Activated B cell treated with CpG ODN at 0.5 μM for 24 hours (primary cell): Measurements from ENCODE around the gene PGBD5. TPM values are rescaled to one million over a fixed set of nuclear protein-coding genes. Genes with fewer than 3 reads are reported as not detected.

Experiments
- ATAC-seq: fragments of 200-7000 bp; cut with Tn5 transposase; one replicate; pipeline ENCODE4 v1.10.0; 2021; ENCODE audit warnings: low read depth, mild to moderate bottlenecking, moderate library complexity
- CTCF ChIA-PET: fragments of 350-600 bp; sonication (Branson Sonifier 250); formaldehyde crosslinking; loops from one replicate; lab custom pipeline; 2021; ENCODE audit warnings: antibody characterized with exemption; lab: Charles Lee
- POLR2A ChIA-PET: fragments of 350-600 bp; sonication (Branson Sonifier 250); formaldehyde crosslinking; loops from one replicate; lab custom pipeline; 2021; ENCODE audit warnings: antibody characterized with exemption; lab: Charles Lee
- DNase-seq: peaks from one replicate; pipeline ENCODE4 v3.0.0; 2022
- H3K27ac Mint-ChIP-seq: one replicate; pipeline ENCODE4 v1.8.0; 2020; ENCODE audit warnings: mixed read lengths
- H3K27me3 Mint-ChIP-seq: one replicate; pipeline ENCODE4 v1.8.0; 2021; ENCODE audit warnings: mixed read lengths
- H3K36me3 Mint-ChIP-seq: one replicate; pipeline ENCODE4 v1.8.0; 2021; ENCODE audit warnings: low read depth, mixed read lengths
- H3K4me1 Mint-ChIP-seq: one replicate; pipeline ENCODE4 v1.8.0; 2021; ENCODE audit warnings: mixed read lengths
- H3K4me3 Mint-ChIP-seq: one replicate; pipeline ENCODE4 v1.8.0; 2020; ENCODE audit warnings: mild to moderate bottlenecking, mixed read lengths
- H3K9me3 Mint-ChIP-seq: one replicate; pipeline ENCODE4 v1.8.0; 2020; ENCODE audit warnings: mixed read lengths
- CTCF ChIP-seq: fragments of 200-600 bp; IDR thresholded peaks from one replicate; pipeline ENCODE4 v1.8.0; 2022; ENCODE audit warnings: antibody characterized with exemption, mild to moderate bottlenecking
- intact Hi-C: fragments of 100-400 bp; cut with micrococcal nuclease; formaldehyde crosslinking; loops from one replicate; pipeline ENCODE4 v1.15.1; 2024
- total RNA-seq: library from RNA; stranded (reverse); gene quantifications from 2 replicates; pipeline ENCODE4 v1.2.3, GENCODE V29; 2022

The PGBD5 gene
- total RNA-seq, 1 donor from 2014 or later: not detected

DNA sequence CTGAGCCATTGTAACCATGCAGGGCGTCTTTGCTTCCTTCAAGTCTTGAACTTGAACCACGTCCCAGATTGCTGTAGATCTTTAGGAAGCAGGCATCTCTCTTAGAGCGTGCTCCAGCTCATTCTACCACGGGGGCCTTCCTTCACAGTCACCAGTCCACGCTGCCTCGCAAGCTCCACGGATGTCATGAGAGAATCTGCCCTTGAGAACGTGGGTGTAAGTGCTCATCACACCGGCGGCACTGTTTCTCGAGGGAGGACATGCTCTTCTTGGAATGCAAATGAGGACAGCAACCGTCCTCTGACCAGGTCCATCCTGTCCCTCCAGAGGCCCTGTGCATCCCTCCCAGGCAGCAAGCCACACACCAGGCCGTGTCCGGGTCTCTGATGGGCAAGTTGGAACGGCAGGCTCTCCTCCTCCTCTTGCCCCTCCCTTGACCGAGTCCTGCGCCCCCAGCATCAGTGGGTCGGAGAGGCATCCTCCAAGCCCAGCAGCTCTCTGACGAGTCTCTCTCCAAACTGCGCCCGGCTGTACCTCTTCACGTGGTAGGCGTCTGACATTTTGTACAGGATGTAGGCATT lies 103.1 kb downstream of the PGBD5 start:
- peaks cover 4% of the 10 kb centered on the region for H3K4me1 Mint-ChIP-seq
- H3K27me3 Mint-ChIP-seq: peaks cover 5% of the 10 kb centered on the region
- ATAC-seq: no peak
- CTCF ChIA-PET: no interaction called here
- no peak for TF ChIP-seq CTCF
- POLR2A ChIA-PET: no interaction called here
- no peak for DNase-seq
- H3K36me3 Mint-ChIP-seq: no peaks in the 10 kb centered on the region
- H3K4me3 Mint-ChIP-seq: no peak overlapping the region
- intact Hi-C loops: no loop called here
- no peaks in the 10 kb centered on the region for H3K9me3 Mint-ChIP-seq
- no peak overlapping the region for H3K27ac Mint-ChIP-seq

GRCh38 chr1:230322421-230322756 lies 103.7 kb downstream of the PGBD5 start:
- CTCF ChIA-PET: no interaction called here

DNA sequence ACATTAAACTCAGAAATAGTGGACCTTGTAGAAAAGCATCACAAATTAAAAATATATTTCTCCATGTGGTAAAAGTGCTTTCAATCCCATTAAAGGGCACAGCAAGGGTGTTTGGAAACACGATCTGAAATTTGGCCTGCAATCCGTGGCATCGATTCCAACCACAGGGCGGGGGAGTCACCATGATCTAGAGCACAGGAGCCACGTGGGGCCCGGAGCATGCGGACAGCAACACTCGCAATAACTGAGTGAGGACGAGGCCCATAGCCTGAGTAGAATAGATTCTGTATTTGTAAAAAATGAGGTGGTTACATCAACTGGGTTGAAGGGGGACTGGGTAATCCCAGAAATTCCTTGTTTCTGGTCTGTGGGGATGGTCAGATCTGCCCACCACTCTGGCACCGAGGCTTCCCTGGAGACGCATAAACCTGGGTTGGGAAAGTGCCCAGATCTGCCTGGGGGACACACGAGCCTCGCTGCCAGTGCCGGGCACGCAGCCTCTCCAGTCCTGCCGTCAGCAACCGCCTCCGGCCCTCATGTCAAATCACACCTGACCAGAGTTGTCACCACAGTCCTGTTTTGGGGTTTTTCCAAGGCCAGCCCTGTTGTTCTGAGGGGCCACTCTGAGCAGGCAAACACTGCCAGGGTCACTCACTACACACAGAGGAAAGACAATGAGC lies 104.3 kb downstream of the PGBD5 start:
- Mint-ChIP-seq H3K4me3 (no peak overlapping the region), H3K36me3 (no peaks in the 10 kb centered on the region), H3K4me1 (no peaks in the 10 kb centered on the region), H3K27me3 (peaks cover 5% of the 10 kb centered on the region), H3K9me3 (no peaks in the 10 kb centered on the region), H3K27ac (no peak overlapping the region)
- CTCF ChIA-PET: no interaction called here
- DNase-seq (no peak), ATAC-seq (no peak)
- intact Hi-C loops: no loop called here
- no peak for TF ChIP-seq CTCF
- POLR2A ChIA-PET: no interaction called here

More at GRCh38 chr1:230322421-230322756, 103.7 kb downstream of the PGBD5 start:
- Mint-ChIP-seq H3K27me3 (peaks cover 5% of the 10 kb centered on the region), H3K36me3 (no peaks in the 10 kb centered on the region), H3K27ac (no peak overlapping the region), H3K4me3 (no peak overlapping the region), H3K4me1 (no peaks in the 10 kb centered on the region), H3K9me3 (no peaks in the 10 kb centered on the region)
- TF ChIP-seq CTCF: no peak
- POLR2A ChIA-PET: no interaction called here
- intact Hi-C loops: no loop called here
- DNase-seq (no peak), ATAC-seq (no peak)

DNA sequence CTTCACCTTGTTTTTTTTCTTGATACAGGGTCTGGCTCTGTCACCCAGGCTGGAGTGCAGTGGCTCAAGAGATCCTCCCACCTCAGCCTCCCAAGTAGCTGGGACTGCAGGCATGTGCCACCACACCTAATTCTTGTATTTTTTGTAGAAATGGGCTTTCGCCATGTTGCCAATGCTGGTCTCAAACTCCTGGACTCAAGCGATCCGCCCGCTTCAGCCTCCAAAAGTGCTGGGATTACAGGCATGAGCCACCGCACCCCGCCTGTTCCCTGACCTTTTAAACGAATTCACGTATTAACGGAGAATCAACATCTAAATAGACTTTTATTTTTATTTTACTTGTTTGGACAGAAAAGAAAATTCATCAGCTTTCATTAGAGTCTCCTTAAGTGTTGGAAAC lies 104.8 kb downstream of the PGBD5 start:
- no peak for ATAC-seq
- no peak for DNase-seq
- Mint-ChIP-seq H3K9me3 (no peaks in the 10 kb centered on the region), H3K4me3 (no peak overlapping the region), H3K36me3 (no peaks in the 10 kb centered on the region), H3K27me3 (peaks cover 5% of the 10 kb centered on the region), H3K27ac (no peak overlapping the region), H3K4me1 (no peaks in the 10 kb centered on the region)
- intact Hi-C loops: no loop called here
- TF ChIP-seq CTCF: no peak
- POLR2A ChIA-PET: no interaction called here
- CTCF ChIA-PET: no interaction called here

DNA sequence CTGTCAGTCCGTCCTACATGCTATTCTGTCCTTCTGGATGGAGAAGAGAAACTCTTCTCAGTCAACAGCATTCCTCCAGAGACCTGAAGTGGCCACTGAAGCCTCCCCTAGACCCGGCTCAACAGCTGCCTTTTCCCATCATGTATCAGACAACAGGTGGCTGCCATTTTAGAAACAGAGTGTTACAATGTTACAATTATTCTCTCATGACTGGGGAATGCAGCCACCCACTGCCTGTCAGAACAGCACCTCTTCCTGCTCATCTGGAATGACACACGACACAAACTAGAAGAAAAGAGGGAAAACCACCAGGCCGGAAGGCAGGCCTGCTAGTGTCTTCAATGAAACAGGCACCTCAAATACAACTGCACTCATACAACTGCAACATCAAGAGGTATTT lies 105.3 kb downstream of the PGBD5 start:
- no peaks in the 10 kb centered on the region for H3K36me3 Mint-ChIP-seq
- ATAC-seq (no peak), DNase-seq (no peak)
- CTCF ChIA-PET: no interaction called here
- no peaks in the 10 kb centered on the region for H3K4me1 Mint-ChIP-seq
- no peaks in the 10 kb centered on the region for H3K9me3 Mint-ChIP-seq
- POLR2A ChIA-PET: no interaction called here
- no peak overlapping the region for H3K4me3 Mint-ChIP-seq
- peaks cover 5% of the 10 kb centered on the region for H3K27me3 Mint-ChIP-seq
- H3K27ac Mint-ChIP-seq: no peak overlapping the region
- TF ChIP-seq CTCF: no peak
- intact Hi-C loops: no loop called here
